Measurements from ENCODE around the gene STAT4. TPM values are rescaled to one million over a fixed set of nuclear protein-coding genes. Genes with fewer than 3 reads are reported as not detected.

Gene STAT4
- total RNA-seq, 1 donor from 2014 or later = 2.1 TPM

DNA sequence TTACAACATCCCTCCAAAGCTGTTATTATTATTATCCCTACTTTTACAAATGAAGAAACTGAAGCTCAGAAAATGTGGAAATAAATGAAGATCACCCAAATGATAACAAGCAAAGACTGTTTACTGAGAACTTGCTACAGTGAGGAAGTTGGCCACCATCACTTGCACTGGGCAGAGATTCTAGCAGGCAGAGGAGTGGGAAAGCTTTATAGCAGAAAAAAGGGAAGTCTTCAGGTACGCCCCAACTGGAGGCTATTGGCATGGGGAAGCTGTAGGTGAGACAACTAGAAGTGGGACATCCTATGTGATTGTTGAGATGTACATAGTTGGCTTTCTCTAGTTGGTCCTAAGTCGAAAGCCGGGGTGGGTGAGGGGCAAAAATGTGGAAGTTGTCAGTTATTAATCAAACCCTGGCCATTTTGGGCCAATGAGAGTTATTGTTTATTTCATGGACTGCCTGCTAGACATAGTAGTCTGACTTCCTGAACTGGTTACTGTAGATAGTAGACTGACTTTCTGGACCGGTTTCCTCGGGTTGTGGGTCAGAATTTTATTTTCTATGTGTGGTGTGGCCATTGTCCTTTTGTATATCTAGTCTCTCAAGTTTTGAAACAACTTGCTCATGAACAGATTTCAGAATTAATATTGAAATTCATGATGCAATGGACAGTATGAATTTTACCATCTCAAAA lies 40.2 kb upstream of the STAT4 start:
- H3K4me3 Mint-ChIP-seq = no peak overlapping the region
- H3K36me3 Mint-ChIP-seq = no peaks in the 10 kb centered on the region
- no peaks in the 10 kb centered on the region for H3K9me3 Mint-ChIP-seq
- DNase-seq (ENCODE audit: extremely low spot score, unreplicated experiment) = no peak
- TF ChIP-seq, protein P1, sequence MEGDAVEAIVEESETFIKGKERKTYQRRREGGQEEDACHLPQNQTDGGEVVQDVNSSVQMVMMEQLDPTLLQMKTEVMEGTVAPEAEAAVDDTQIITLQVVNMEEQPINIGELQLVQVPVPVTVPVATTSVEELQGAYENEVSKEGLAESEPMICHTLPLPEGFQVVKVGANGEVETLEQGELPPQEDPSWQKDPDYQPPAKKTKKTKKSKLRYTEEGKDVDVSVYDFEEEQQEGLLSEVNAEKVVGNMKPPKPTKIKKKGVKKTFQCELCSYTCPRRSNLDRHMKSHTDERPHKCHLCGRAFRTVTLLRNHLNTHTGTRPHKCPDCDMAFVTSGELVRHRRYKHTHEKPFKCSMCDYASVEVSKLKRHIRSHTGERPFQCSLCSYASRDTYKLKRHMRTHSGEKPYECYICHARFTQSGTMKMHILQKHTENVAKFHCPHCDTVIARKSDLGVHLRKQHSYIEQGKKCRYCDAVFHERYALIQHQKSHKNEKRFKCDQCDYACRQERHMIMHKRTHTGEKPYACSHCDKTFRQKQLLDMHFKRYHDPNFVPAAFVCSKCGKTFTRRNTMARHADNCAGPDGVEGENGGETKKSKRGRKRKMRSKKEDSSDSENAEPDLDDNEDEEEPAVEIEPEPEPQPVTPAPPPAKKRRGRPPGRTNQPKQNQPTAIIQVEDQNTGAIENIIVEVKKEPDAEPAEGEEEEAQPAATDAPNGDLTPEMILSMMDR (conservative IDR thresholded peaks at IDR 0.05) = no peak
- no peaks in the 10 kb centered on the region for H3K27me3 Mint-ChIP-seq
- no peak overlapping the region for H3K27ac Mint-ChIP-seq
- H3K4me1 Mint-ChIP-seq (ENCODE audit: unreplicated experiment) = no peaks in the 10 kb centered on the region

GRCh38 chr2:191190435-191190834 lies 39.6 kb upstream of the STAT4 start:
- Mint-ChIP-seq H3K27ac (no peak overlapping the region), H3K4me1 (ENCODE audit: unreplicated experiment) (no peaks in the 10 kb centered on the region), H3K36me3 (no peaks in the 10 kb centered on the region), H3K9me3 (no peaks in the 10 kb centered on the region), H3K4me3 (no peak overlapping the region), H3K27me3 (no peaks in the 10 kb centered on the region)
- no peak for DNase-seq (ENCODE audit: extremely low spot score, unreplicated experiment)
- TF ChIP-seq, protein P1 (conservative IDR thresholded peaks at IDR 0.05) = no peak

GRCh38 chr2:191189112-191189635 lies 38.4 kb upstream of the STAT4 start:
- Mint-ChIP-seq H3K9me3 (no peaks in the 10 kb centered on the region), H3K27ac (no peak overlapping the region), H3K4me1 (ENCODE audit: unreplicated experiment) (no peaks in the 10 kb centered on the region), H3K4me3 (no peak overlapping the region), H3K27me3 (no peaks in the 10 kb centered on the region), H3K36me3 (no peaks in the 10 kb centered on the region)
- no peak for DNase-seq (ENCODE audit: extremely low spot score, unreplicated experiment)
- TF ChIP-seq, protein P1 (conservative IDR thresholded peaks at IDR 0.05) = no peak

- H3K4me1 Mint-ChIP-seq (ENCODE audit: unreplicated experiment) = no peaks in the 10 kb centered on the region
- no peaks in the 10 kb centered on the region for H3K27me3 Mint-ChIP-seq
- DNase-seq (ENCODE audit: extremely low spot score, unreplicated experiment) = no peak
- no peaks in the 10 kb centered on the region for H3K36me3 Mint-ChIP-seq
- TF ChIP-seq, protein P1 (conservative IDR thresholded peaks at IDR 0.05) = no peak
- no peaks in the 10 kb centered on the region for H3K9me3 Mint-ChIP-seq
- no peak overlapping the region for H3K4me3 Mint-ChIP-seq
- no peak overlapping the region for H3K27ac Mint-ChIP-seq
Observed at GRCh38 chr2:191188550-191189093, 37.8 kb upstream of the STAT4 start.

- H3K4me3 Mint-ChIP-seq = no peak overlapping the region
- no peaks in the 10 kb centered on the region for H3K4me1 Mint-ChIP-seq (ENCODE audit: unreplicated experiment)
- H3K27me3 Mint-ChIP-seq = no peaks in the 10 kb centered on the region
- no peaks in the 10 kb centered on the region for H3K9me3 Mint-ChIP-seq
- no peak overlapping the region for H3K27ac Mint-ChIP-seq
- TF ChIP-seq, protein P1 (conservative IDR thresholded peaks at IDR 0.05) = no peak
- DNase-seq (ENCODE audit: extremely low spot score, unreplicated experiment) = no peak
- no peaks in the 10 kb centered on the region for H3K36me3 Mint-ChIP-seq
Observed at GRCh38 chr2:191187105-191187829, 36.5 kb upstream of the STAT4 start.

All from type B pancreatic cell (in vitro differentiated cells).